Ovary (tissue), 10 donors: ENCODE measurements around the gene VASH2. TPM values are rescaled to one million over a fixed set of nuclear protein-coding genes. Genes with fewer than 3 reads are reported as not detected.
"Not testable (repeated sequence)": the region's sequence is repeated elsewhere in the genome, so short reads cannot be mapped to it uniquely, and the experiment has no call there.

ENCODE experiments used
- DNase-seq, 5 donors: peaks; one replicate each; pipeline ENCODE4 v3.0.0-alpha.2; 2019 to 2020
- H3K27ac ChIP-seq, 2 donors: fragments of 200-600 bp; one replicate each; pipeline versions ENCODE4 v1.5.1 to v1.8.0; 2019 to 2022
- H3K27me3 ChIP-seq: fragments of 200-600 bp; one replicate; pipeline ENCODE4 v1.8.0; 2022
- H3K36me3 ChIP-seq: fragments of 200-600 bp; sonication (generic); one replicate; pipeline ENCODE4 v1.5.1; 2019
- H3K4me1 ChIP-seq: one replicate; pipeline ENCODE4 v1.8.1; 2013; ENCODE audit warnings: mild to moderate bottlenecking, moderate library complexity; ENCODE audit not compliant: insufficient read depth
- H3K4me3 ChIP-seq: fragments of 200-600 bp; sonication (generic); one replicate; pipeline ENCODE4 v1.5.1; 2017
- H3K9me3 ChIP-seq, 2 donors: fragments of 200-600 bp in 1 of 2; sonication (generic) in 1 of 2; one replicate each; pipeline versions ENCODE4 v1.5.1 to v1.8.1; 2013 to 2019; ENCODE audit warnings: mild to moderate bottlenecking in 1 of 2, moderate library complexity in 1 of 2
- EP300 ChIP-seq: sonication (generic); formaldehyde crosslinking; IDR thresholded peaks from one replicate; pipeline ENCODE4 v1.6.1; 2017; ENCODE audit warnings: antibody characterized with exemption
- POLR2A ChIP-seq: fragments of 450-650 bp; IDR thresholded peaks from one replicate; pipeline ENCODE4 v1.6.1; 2017; ENCODE audit warnings: antibody characterized with exemption, mild to moderate bottlenecking, moderate library complexity
- WGBS, 3 donors: extraction: QIAGEN DNeasy Blood & Tissue Kit in 1 of 3; methylation state at CpG; one replicate each; pipeline versions ENCODE4 v1.1.5 to v1.1.7; 2013 to 2017; 5-methylcytosine and 5-hydroxymethylcytosine counted together
- intact Hi-C, 4 donors: fragments of 100-400 bp; cut with DNase I; formaldehyde crosslinking; loops; one replicate each; pipeline versions ENCODE4 v1.11.0 to v1.15.1; 2022 to 2023
- long read RNA-seq, 3 donors: library from polyadenylated mRNA in 2 of 3; unstranded in 2 of 3; transcript quantifications; one replicate each; pipeline ENCODE4 v2.0.0 and lab custom pipeline, GENCODE V29; 2021 to 2026
- polyA plus RNA-seq, 2 donors: library from polyadenylated mRNA; stranded (reverse); fragments of 200-250 nt in 1 of 2; fragments of 350-450 nt in 1 of 2; fragmentation: Illumina TruSeq in 1 of 2; extraction: RNeasy Lipid Tissue Mini Kit (QIAGEN cat#74804) in 1 of 2; gene quantifications; one replicate each; pipeline ENCODE4 v1.2.3, GENCODE V29; 2013 to 2014
- total RNA-seq, 7 donors: library from RNA; depleted of rRNA in 2 of 7; stranded (reverse); fragments of >200 nt in 2 of 7; fragmentation: NEBNext Ultra II Directional in 3 of 7; extraction: Animal tissue kit (Norgen Biotek cat#: 25700) in 3 of 7; gene quantifications; one replicate each; pipeline versions ENCODE4 v1.1.0 to v1.2.4, GENCODE V29; 2016 to 2023
- TF ChIP-seq, protein P1 (sequence below), 3 donors: fragments of 450-650 bp in 2 of 3; fragments of 200-600 bp in 1 of 3; IDR thresholded peaks; one replicate each; pipeline versions ENCODE4 v1.5.1 to v1.8.0; 2016 to 2022; ENCODE audit warnings: antibody characterized with exemption in 3 of 3, mild to moderate bottlenecking in 1 of 3
- donor health status: DM: no; HTN: no; CAD: no; lungs with moderate emphysema.
- donor health status: DM: no; HTN: no; CAD: no.
- donor health status: Bipolar disorder and iron deficiency.
- donor health status: DM: yes; HTN: yes; CAD: no.
- donor health status: DM: no; HTN: no; CAD: no.
- donor health status: DM: yes; HTN: yes; CAD: no.

Gene VASH2
- total RNA-seq = 1 to 10 TPM in 3 of 7 donors, under 1 TPM in 4; 0.28 to 2.1 (median 0.83) TPM
- 1 to 10 TPM in 1 of 2 donors, under 1 TPM in 1; 0.74 to 1.6 TPM for polyA plus RNA-seq
- long read RNA-seq, donor 1 = 0 reads
- long read RNA-seq, donor 2, partial matches to known transcripts = 0 of 1 reads
- long read RNA-seq, donor 2, other reads (novel, unspliced or antisense) = 0 of 1 reads
- long read RNA-seq, donor 3 = 0 reads

DNA sequence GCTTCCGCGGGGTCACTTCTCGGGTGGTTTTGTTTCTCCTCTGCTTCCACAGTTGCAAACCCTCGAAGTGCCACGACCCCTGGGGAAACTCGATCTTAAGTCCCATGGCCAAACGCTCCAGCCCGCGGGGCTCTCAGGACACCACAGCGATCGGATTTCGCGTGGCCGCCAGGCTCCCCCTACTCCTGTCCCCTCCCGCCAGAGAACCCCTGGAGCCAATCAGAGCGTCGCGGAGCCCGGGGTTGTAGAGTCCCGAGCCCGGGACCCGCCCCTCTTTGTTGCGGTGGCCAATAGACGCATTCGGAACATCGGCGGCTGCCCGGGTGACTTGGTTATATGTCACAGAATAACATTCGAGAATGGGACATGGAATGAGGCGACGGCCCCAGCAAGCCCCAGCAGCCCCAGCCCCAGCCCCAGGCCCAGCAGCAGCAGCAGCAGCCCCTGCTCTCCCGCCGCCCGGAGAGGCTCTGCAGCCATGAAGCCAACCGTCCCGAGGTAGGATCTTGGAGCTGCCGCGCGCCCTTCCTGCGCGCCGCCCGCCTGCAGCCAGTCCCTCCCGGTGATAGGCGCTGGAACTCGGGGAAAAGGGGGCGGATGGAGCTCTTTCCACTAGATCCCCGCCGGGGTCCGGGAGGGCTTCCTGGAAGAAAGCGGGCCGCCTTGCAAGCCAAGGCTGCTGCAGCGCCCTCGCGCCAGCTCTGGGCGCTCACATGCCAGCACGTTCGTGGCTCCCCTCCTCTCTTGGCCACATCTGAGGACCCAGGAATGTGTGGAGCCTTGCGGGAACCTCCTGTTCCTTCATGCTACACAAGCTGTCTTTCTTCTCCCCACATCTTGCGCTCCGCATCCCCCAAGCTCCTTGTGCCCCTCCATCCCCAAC, at the start of gene VASH2:
VASH2 (plus strand) TSS at position 299 of the 883 bp plus-strand sequence. CDS start 1,002 bp downstream, outside the sequence.
- Histone ChIP-seq H3K4me3 (peak within 1 kb of the TSS; percentile 57), H3K36me3 (no peaks in the 10 kb centered on the region), H3K27ac (no peak within 1 kb of the TSS), H3K27me3 (no peaks in the 10 kb centered on the region), H3K9me3 (peaks cover 0 to 3% of the 10 kb centered on the region in 2 donors), H3K4me1 (peaks cover 4% of the 10 kb centered on the region)
- WGBS, 3 donors = 0% methylated on average over 56 to 61 of the region's 61 CpGs
- intact Hi-C loops = no loop called here
- TF ChIP-seq, protein P1, sequence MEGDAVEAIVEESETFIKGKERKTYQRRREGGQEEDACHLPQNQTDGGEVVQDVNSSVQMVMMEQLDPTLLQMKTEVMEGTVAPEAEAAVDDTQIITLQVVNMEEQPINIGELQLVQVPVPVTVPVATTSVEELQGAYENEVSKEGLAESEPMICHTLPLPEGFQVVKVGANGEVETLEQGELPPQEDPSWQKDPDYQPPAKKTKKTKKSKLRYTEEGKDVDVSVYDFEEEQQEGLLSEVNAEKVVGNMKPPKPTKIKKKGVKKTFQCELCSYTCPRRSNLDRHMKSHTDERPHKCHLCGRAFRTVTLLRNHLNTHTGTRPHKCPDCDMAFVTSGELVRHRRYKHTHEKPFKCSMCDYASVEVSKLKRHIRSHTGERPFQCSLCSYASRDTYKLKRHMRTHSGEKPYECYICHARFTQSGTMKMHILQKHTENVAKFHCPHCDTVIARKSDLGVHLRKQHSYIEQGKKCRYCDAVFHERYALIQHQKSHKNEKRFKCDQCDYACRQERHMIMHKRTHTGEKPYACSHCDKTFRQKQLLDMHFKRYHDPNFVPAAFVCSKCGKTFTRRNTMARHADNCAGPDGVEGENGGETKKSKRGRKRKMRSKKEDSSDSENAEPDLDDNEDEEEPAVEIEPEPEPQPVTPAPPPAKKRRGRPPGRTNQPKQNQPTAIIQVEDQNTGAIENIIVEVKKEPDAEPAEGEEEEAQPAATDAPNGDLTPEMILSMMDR (IDR thresholded peaks at IDR 0.05) = no peak
- TF ChIP-seq POLR2A = no peak
- no peak for TF ChIP-seq EP300
- DNase-seq = peak; percentile 28 to 64 (median 50)

DNA sequence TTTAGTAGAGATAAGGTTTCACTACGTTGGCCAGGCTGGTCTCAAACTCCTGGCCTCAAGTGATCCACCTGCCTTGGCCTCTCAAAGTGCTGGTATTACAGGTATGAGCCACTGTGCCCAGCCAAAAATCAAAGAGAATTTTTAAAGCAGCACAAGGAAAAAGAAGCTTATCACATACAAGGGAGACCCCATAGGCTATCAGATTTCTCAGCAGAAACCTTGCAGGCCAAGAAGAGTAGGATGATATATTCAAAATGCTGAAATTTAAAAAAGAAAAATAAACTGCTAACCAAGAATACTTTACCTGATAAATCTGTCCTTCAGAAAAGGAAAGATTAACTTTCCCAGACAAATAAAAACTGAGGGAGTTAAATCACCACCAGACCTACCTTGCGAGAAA, 49.1 kb upstream of the VASH2 start:
- no peak for DNase-seq
- H3K27ac ChIP-seq = no peak overlapping the region
- WGBS, 3 donors = 93 to 95% (median 94%) methylated on average over 2 of the region's 2 CpGs
- H3K9me3 ChIP-seq = no peaks in the 10 kb centered on the region
- H3K27me3 ChIP-seq = no peaks in the 10 kb centered on the region
- intact Hi-C loops = no loop called here
- TF ChIP-seq, protein P1 (IDR thresholded peaks at IDR 0.05) = no peak
- TF ChIP-seq EP300 (no peak), POLR2A (no peak)
- H3K4me1 ChIP-seq = no peaks in the 10 kb centered on the region
- H3K36me3 ChIP-seq = no peaks in the 10 kb centered on the region
- H3K4me3 ChIP-seq = no peak overlapping the region

DNA sequence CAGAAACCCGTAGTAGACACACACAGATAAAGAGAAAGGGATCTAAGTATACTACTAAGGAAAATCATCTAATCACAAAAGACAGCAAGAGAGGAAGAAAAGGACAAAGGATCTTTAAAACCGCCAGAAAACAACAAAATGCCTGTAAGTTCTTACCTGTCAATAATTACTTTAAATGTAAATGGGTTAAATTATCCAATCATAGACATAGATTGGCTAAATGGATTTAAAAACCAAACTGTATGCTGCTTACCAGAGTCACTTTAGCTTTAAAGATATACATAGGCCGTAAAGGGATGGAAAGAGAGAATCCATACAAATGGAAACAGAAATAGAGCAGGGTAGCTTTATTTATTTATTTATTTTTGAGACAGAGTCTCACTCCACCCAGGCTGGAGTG, 48.3 kb upstream of the VASH2 start:
- H3K9me3 ChIP-seq = no peaks in the 10 kb centered on the region
- H3K36me3 ChIP-seq = no peaks in the 10 kb centered on the region
- DNase-seq = no peak
- WGBS, 3 donors = 91 to 95% (median 93%) methylated on average over 3 of the region's 3 CpGs
- intact Hi-C loops = no loop called here
- H3K27ac ChIP-seq = no peak overlapping the region
- TF ChIP-seq POLR2A = no peak
- TF ChIP-seq, protein P1 (IDR thresholded peaks at IDR 0.05) = no peak
- no peak for TF ChIP-seq EP300
- no peaks in the 10 kb centered on the region for H3K4me1 ChIP-seq
- no peaks in the 10 kb centered on the region for H3K27me3 ChIP-seq
- H3K4me3 ChIP-seq = no peak overlapping the region

DNA sequence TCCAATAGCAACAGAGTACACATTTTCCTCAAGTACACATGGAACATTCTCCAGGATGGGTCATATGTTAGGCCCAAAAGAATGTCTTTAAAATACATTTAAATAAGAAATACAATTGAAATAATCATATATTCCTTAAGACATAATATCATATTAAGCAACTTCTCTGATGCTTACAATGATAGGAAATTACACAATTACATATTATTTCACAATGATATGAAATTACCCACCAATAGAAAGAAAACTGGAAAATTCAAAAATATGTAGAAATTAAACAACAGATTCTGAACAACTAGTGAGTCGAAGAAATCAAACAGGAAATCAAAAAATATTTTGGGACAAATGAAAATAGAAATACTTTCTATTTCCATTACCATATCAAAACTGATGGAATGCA, 46.7 kb upstream of the VASH2 start:
- Histone ChIP-seq H3K4me3 (no peak overlapping the region), H3K9me3 (no peaks in the 10 kb centered on the region), H3K36me3 (no peaks in the 10 kb centered on the region), H3K4me1 (no peaks in the 10 kb centered on the region), H3K27me3 (no peaks in the 10 kb centered on the region), H3K27ac (no peak overlapping the region)
- 82 to 95% (median 86%) methylated on average over 1 of the region's 1 CpG for WGBS, 3 donors
- TF ChIP-seq, protein P1 (IDR thresholded peaks at IDR 0.05) = no peak
- TF ChIP-seq POLR2A (no peak), EP300 (no peak)
- DNase-seq = no peak
- intact Hi-C loops = no loop called here

DNA sequence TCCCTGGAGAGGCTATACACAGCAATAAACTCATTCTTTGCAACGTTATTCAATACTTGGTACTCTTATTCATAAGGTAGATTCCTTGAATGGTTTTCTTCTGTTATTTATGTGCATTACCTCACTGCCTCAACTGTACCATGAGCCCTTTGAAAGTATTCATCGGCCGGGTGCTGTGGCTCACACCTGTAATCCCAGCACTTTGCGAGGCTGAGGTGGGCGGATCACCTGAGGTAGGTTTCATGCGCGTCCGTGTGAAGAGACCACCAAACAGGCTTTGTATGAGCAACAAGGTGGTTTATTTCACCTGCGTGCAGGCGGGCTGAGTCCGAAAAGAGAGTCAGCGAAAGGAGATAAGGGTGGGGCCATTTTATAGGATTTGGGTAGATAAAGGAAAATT, 42.3 kb upstream of the VASH2 start:
- H3K27ac ChIP-seq, DNase-seq, intact Hi-C loops, H3K36me3 ChIP-seq, H3K27me3 ChIP-seq, H3K4me1 ChIP-seq, H3K4me3 ChIP-seq, H3K9me3 ChIP-seq: not testable (repeated sequence)
- 70 to 82% (median 75%) methylated on average over 12 of the region's 12 CpGs for whole genome bisulfite sequencing, 3 donors
